Endothelial cell of hepatic sinusoid (primary cell): ENCODE data around the gene GATA2.

Source experiments
- in situ Hi-C: cut with HindIII; loops from 2 replicates; pipeline ENCODE4 v1.10.0; 2017; ENCODE audit warnings: low sequenced_read_pairs

The GATA2 gene

DNA sequence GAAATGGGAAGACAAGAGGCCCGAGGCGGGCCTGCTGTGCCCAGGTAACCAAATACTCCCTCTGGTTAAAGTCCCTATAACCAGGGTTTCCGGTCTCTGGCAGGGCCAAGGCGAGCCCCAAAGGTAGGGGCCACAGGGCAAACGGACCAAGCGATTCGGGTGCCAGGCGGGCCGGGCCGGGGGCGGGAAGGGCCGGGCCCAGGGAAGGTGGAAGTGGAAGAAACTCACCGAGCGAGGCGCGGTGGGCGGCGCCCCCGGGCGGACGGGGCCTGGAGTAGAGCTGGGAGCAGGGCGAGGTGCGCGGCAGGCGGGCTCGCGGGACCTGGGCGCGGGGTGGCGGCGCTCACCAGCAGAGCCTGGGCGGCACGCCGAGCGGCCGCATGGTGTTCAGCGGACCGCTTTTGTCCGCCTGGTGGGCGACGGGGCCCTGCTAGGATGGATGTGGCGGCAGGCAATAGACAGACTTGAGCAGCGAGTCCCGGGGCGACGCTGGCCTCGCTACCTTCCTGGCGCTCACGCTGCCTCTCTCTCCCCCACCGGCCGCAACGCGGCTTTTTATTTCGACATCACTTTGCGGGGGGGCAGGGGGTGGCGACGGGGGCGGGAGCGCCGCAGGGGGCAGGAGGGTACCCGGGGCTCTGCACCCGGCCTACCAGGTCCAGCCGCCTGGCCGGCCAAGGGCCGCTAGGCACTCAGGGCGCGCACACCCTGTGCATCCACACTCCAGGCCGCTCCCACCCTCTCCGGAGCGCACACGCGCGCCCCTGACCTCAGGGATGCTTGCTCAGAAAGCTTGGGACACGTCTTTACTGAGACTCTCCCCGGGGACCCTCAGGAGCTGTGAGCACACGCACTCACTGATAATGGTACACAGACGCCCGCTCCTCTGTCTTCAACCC, at the start of gene GATA2:
Gene GATA2, minus strand, starts transcription at position 531 of the 899 bp plus-strand sequence. CDS start 6,170 bp downstream, outside the sequence.
- in situ Hi-C loops = loop anchor here (10.0 kb wide), 1 partner anchor 112 kb away; no protein-coding TSS in a partner anchor

DNA sequence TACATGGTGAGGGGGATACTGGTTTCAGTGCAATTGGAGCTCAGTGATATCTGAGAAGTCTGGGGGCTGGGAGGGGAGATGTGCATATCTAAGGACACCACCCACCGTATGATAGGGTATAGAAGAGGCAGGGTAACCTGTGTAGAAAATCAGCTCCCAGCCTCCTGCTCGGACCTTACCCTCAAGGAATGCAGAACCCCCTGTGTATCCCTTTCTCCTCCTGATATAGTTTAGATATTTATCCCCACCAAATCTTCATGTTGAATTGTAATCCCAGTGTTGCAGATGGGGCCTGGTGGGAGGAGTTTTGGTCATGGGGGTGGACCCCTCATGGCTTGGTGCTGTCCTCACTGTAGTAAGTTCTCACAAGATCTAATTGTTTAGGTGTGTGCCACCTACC, 48.2 kb upstream of the GATA2 start:
- in situ Hi-C loops = no loop called here

DNA sequence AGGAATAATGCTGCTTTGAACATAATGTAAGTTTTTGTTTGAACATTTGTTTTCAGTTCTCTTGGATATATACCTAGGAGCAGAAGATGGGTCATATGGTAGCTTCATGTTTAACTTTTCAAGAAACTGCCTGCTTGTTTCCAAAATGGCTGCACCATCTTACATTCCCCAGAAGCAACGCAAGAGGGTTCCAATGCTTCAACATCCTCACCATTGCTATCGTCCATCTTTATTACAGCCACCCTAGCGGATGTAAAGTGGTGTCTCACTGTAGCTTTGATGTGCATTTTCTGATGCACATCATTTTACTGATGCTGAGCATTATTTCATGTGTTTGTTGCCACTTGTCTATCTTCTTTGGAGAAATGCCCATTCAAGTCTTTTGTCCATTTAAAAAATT, 46.4 kb upstream of the GATA2 start:
- in situ Hi-C loops = loop anchor here (5.0 kb wide), 1 partner anchor 38 kb away; no protein-coding TSS in a partner anchor

DNA sequence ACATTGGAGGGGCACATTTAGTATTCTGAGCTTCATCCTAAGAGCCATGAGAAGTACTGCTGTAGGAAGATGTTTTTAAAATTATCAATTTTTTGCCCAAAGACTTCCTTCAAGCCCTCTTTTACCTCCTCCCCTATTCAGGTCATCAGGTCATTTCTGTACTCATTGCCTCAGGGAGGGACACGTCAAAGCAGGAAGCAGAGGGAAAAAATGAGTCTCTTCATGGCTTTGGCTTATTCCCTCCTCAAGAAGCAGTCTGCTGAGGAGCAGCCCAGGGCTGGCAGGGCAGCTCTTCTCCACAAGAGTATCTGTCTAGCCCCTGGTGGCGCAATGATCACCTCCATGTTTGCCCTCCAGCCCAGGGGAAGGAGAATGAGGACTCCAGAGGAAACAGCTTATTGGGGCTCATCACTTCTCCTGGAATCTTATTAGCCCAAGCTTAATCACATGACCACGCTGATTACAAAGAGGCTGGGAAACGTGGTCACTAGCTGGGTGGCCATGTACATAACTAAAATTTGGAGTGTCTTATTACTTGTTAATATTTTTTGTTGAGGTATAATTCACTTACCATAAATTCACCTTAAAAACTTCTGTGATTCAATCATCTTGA, 44.2 kb upstream of the GATA2 start:
- in situ Hi-C loops = loop anchor here (5.0 kb wide), 1 partner anchor 40 kb away; no protein-coding TSS in a partner anchor

DNA sequence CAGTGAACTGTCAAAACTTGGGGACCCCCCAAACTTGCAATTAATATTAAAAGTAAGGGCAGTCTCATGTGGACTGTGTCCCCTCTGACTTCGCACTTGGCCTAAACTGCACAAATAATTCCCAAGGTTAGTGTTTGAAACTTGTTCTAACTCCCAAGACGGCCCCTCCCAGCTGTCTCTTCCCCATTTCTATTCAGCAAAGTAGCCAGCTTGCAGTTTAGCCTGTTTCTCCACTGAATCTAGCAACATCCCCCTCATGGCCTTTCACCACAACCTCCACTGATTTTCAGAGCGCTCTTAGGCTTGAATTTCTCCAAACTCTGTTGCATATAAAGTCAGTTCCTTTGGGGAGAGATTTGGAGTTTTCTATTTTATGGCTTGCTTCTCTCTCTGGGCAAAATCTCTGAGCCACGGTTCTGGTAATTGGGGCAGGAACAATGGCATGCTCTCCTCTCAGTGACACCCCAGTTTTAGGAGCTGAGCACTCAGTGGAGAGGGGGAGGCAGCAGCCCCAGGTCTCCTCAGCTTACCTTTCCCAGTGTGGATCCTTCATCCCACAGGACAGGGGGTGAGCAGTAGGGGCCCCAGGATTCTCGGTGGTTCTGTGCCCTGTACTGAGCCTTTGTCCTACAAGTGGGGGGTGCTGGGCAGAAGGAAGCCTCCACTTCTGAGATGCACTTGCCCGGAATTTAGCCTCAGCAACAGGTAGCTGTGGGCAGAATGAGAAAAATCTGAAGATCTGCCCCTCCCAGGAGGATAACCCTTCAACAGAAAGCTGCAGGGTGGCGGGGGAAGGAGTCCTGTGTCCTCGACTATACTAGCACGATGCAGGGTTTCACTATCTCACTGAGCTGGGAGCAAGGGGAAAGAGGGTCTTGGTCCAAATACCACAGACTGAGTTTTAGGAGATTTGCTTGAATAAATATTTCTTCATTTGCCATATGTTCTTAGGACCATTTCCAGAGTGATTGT, 39.3 kb upstream of the GATA2 start:
- in situ Hi-C loops = no loop called here

DNA sequence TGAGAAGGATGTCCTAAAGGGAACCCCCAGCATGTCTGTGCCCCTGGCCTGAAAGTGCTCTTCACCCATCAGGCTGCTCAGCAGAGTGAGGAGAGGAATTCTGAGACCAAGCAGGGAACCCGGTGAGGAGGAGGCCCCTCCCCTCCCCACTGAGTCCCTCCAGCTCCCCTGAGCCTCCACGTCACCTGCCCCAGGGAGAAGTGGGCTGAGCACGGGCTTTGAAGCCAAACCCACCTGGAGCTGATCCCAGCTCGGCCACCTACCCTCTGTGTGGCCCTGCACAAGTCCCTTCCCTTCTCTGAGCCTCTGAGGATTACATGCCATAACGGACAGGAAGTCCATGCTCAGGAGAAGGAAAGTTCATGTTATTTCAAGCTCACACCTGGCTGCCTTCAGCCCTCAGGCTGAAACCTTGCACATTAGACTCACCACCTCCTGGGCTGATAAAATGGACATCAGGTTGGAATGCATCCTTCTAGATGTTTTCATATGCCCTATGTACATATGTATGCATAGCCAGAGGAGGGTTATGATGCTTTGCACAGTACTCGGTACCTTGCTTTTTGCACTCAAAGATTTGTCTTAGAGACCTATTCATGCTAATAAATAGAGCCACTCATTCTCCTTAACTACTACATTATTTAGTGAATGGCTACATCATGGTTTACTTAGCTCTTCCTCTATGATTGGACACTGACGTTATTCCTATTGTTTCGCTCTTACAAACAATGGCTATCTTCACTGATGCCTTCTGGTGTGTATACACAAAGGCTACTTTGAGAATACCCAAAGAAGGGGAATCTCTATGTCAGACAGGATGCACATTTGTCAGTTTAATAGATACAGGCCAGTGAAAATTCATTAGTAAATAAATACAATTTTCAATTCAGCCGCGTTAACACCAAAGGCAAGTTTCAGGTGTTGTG, 31.6 kb upstream of the GATA2 start:
- in situ Hi-C loops = no loop called here

DNA sequence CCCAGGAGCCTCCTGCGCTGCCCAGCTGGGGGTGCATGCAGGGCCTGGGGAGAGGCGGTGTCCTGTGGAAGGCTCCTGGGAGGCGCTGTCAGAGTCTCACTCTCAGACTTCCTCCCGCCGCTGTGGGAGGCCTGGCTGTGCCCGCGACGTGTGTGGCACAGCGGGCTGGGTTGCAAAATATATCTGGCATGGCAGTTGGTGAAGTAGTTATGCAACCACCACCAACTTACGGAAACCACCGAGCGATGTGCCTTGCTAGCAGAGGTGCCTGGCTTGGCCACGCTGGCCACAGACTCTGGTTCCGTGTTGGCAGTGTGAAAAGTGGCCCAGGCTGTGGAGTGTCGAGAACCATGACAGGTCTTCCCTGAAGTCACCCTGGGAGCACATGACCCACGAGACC, 30.6 kb upstream of the GATA2 start:
- in situ Hi-C loops = no loop called here

DNA sequence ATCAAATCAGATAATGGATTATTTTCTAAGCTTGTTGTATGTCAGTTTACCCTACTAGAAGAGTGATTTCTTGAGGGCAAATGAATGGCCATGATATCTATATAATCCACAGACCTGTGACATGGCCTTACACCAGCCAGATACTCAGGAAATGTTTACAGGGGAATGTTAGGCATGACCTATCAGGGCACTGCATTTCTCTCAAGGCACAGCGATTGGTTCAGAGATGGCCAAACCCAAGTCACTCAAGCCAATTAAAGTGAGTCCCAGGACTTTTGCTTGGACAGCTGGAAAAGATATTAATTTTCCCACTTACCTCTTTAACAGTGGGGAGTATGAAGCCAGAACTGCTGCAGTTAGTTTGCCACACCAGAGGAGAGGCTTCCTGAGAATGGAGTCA, 28.7 kb upstream of the GATA2 start:
- in situ Hi-C loops = no loop called here

DNA sequence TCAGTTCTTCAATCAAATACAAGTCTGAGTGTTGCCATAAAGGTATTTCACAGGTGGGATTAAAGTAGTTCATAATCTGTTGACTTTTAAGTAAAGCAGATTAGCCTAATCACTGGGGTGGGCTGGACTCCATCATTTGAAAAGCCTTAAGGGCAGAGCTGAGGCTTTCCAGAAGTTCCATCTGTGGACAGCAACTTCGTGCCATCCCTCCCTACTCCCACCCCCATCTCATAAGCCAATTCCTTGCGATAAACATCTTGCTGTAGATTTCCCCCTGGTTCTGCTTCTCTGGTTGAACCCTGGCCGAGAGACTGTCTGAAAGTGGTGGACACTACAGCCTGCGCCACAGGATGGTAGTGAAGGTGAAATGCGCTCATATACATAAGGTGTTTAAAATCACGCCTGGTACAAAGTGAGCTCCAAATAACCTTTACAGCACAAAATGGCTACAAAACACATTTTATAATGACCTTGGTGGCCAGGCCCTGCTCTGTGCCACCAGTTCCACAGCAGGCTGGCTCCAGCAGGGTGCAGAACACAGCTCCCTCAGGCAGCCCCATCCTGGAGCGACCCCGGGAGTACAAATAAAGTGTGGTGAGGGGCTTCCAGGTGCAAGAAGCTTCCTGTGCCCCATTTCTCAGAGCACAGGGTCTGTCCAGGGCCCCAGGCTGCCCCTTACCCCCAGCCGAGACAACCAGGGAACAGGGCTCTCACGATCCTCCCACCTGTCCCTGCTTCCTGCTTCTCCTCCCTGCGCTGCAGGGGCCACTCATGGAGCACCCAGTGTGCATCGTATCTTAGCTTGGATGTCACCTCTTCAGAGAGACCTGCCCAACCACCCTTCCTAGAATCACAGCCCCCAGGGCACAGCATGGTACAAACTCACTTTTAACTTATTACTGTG, 25.8 kb upstream of the GATA2 start:
- in situ Hi-C loops = no loop called here

DNA sequence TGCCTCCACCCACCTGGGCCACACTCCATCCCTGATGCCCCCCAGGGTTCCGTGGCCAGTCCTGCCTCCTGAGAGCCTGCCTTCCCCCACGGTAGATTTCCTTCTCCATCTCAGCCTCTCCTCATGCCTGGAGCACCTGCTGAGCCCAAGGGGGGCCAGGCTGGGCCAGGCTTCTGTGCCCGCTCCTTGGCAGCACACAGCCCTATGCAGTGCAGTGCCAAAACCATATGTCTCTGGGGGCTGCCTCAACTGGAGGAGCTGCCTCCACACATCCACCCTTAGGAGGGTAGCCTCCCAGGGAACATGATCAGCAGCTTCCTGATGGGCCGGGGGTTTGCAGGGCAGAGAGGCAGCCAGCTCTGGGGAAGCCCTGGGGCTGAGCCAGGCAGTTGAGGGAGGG, 24.6 kb upstream of the GATA2 start:
- in situ Hi-C loops = no loop called here

DNA sequence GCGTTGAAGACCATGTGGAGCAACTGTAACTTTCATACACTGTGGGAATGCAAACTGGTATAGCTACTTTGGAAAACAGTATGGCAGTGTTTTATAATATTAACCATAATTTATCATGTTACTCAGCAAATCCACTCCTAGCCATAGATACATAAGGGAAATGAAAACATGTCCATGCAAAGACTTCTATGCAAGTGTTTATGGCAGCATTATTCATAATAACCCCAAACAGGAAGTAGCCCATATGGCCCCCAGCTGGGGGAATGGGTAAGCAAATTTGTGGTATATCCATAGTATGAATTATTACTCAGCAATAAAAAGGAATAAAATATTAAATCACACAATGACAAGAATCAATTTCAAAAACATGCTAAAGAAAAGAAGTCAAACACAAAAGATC, 23.0 kb upstream of the GATA2 start:
- in situ Hi-C loops = no loop called here

DNA sequence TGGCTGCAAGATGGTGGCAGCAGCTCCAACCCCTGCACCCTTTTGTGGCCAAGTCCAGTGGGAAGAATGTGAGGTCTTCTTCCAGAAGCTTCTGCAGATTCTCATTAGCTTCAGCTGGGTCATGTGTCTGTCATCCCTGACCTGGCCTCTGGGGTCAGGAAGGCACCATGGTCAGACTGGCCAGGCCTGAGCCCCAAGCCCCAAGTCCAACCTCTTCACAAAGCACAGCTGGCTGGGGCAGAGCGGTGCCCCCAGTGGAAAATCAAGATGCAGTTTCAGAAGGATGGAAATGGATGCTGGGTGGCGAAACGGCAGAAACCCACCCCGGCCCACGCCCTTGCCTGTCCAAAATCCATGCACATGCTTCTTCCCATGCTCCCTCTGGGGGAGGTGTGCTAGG, 15.9 kb upstream of the GATA2 start:
- in situ Hi-C loops = loop anchor here (5.0 kb wide), 2 partner anchors 68 to 92 kb away; no protein-coding TSS in a partner anchor

DNA sequence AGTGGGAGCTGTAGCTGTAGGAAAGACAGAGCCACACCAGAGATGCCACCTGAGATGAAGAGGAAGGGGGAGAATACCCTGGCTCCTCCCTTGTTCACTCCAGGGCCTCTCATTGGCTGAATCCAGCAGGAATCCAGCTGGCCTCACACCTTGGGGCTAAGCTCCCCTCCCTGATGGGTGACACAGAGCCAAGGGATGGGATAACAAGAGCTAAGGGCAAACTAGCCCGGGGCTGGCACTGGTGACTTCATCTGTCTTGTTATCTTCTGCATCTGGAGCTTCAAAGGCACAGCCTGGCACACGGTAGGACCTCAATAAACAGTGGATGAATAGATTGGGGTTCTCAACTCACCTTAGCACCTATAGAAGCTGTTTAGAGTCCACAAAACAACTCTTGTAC, 13.8 kb upstream of the GATA2 start:
- in situ Hi-C loops = loop anchor here (5.0 kb wide), 2 partner anchors 71 to 89 kb away; no protein-coding TSS in a partner anchor

DNA sequence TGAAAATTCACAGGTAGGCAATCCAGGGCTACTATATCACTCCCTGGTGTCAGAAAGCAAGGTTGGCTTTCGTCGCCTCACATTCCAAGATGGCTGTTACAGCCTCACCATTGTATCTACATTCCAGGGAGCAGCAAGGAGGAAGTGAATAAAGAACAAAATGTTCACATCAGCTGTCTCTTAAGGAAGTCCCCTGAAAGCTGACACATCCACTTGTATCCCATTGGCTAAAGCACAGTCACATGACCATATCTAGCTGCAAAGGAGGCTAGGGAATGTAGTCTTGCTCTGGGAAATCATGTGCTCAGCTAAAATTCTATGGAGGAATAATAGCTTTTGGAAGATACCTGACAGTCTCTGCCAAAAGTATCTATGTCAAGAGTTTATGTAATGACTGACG, 12.8 kb upstream of the GATA2 start:
- in situ Hi-C loops = loop anchor here (5.0 kb wide), 2 partner anchors 72 to 88 kb away; no protein-coding TSS in a partner anchor

DNA sequence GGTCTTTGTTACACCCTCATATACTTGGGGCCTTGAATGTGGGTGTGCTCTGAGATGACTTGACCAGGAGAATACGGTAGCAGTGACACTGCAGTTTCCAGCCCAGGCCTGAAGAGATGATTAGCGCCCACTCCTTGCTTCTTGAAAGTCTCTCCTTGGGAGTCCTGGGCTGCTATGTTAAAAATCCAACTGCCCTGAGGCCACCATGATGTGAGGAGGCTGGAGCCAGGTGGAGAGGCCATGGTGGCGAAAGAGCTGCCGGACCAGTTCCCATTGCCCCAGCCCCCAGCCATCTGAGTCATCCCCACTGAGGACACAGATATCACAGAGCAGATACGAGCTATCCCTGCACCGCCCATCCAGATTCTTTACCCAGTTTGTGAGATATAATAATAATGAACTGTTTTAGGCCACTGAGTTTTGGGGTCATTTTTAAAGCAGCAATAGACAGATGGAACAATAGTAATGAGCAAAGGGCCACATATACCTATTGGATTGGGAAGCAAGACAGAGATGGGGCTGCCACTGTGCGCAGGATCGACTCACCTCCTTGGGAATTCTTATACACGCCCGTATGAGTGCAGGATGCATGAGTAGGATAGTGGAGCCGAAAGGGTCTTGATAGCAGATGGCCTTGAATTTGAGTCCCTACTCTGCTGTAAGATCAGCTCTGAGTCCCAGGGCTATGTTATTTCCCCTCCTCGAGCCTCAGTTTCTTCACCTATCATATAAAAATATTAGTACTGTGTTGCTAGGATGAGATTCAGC, 12.1 kb upstream of the GATA2 start:
- in situ Hi-C loops = loop anchor here (5.0 kb wide), 2 partner anchors 72 to 88 kb away; no protein-coding TSS in a partner anchor

DNA sequence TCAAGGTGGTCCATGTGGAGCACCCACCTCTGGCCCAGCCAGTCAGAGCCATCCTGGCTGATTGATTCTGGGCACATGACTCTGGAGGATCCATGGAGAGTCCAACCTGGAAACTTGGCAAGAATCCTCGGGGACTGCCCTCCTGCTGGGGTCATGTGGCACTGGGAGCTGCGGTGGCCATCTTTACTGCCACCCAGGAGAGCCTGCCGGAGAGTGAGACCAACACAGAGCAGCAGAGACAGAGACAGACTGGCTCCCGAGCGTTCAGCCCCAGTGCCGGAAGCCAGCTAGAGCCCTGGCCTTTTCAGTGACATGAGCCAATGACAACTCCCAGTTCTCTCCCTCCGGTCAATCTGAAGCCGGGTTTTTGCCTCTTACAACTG, 11.5 kb upstream of the GATA2 start:
- in situ Hi-C loops = no loop called here

DNA sequence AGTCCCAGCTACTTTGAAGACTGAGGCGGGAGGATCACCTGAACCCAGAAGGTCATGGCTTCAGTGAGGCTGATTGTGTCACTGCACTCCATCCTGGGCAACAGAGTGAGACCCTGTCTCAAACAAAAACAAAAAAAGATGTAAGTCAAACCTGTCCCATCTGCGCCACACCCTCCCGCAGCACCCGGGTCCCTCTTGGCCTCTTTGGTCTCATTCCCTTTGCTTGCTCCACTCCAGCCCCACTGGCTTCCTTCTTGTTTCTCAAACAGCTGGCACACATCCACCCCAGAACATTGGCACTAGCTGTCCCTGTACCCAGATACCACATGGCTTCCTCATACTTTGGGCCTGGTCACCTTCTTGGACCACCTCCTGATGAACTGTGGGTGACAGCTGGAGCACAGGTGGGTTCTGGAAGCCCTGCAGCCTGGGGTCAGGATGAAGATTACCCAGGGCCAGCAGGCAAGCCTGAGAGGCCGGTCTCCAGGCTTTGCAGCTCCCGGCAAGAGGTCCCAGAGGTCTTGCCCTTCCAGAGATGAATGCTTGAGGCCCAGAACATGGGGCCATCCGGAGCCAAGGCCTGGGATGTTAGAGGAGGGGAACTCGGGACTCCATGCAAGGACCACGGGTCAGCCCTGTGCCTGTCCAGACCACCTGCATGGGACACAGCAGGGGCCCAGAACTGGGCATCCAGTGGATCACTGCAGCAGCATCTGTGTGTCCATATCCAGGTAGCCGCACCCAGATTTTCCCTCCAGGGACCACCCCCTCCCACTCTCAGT, 10.9 kb upstream of the GATA2 start:
- in situ Hi-C loops = no loop called here
